ENCODE data around the gene HSPA8. TPM values are rescaled to one million over a fixed set of nuclear protein-coding genes. Genes with fewer than 3 reads are reported as not detected.
A peak's percentile ranks its signal among the peaks of the same experiment; 100 is the strongest.

HSPA8 gene
- total and polyA plus RNA-seq, 2 donors (not counting 1 experiment from before 2014, with no cell fraction given), result 480 to 738 TPM

GRCh38 chr11:123030517-123030916 lies 31.4 kb downstream of the HSPA8 start:
- Mint-ChIP-seq H3K4me3 (no peak overlapping the region), H3K4me1 (no peaks in the 10 kb centered on the region), H3K9me3 (ENCODE audit: insufficient read depth) (no peaks in the 10 kb centered on the region), H3K27ac (no peak overlapping the region), H3K27me3 (peaks cover 8% of the 10 kb centered on the region)
- TF ChIP-seq CTCF (IDR thresholded peaks at IDR 0.05) (no peak), EZH2 (IDR thresholded peaks at IDR 0.05; ENCODE audit: borderline replicate concordance, insufficient read depth, low read depth, low read length, poor library complexity, severe bottlenecking) (no peak)
- H3K27me3 ChIP-seq (replicated peaks in 1 of 4; ENCODE audit: control extremely low read depth in 1 of 4, control insufficient read depth in 3 of 4, insufficient read depth in 4 of 4, low read length in 3 of 4), result no peaks in the 10 kb centered on the region
- intact Hi-C loops (cut with micrococcal nuclease), result no loop called here
- no peak overlapping the region for H3K4me2 ChIP-seq (replicated peaks; ENCODE audit: low read depth, low read length, poor library complexity, severe bottlenecking)
- H3K4me3 ChIP-seq (ENCODE audit: control extremely low read depth in 1 of 5, extremely low read depth in 1 of 5, insufficient read depth in 1 of 5, low read depth in 2 of 5, low read length in 4 of 5), result no peak overlapping the region
- DNase-seq (no peak), ATAC-seq (ENCODE audit: low read depth) (no peak)
- 98% methylated on average over 4 of the region's 4 CpGs for WGBS (ENCODE audit: insufficient coverage)
- H2AFZ ChIP-seq (ENCODE audit: insufficient read depth, low read depth, low read length, poor library complexity, severe bottlenecking), result no peak overlapping the region
- ChIA-PET POLR2A (no interaction called here), CTCF (interaction anchor here (0.8 to 1.6 kb wide), 2 partner anchors 9 to 24 kb away, joined by 3 to 8 read pairs; no protein-coding TSS in a partner anchor)
- no peaks in the 10 kb centered on the region for H4K20me1 ChIP-seq (ENCODE audit: control insufficient read depth, insufficient read depth, low read length, poor library complexity, severe bottlenecking)
- no peaks in the 10 kb centered on the region for H3K36me3 ChIP-seq (replicated peaks in 1 of 2; ENCODE audit: control extremely low read depth in 1 of 2, control insufficient read depth in 1 of 2, extremely low read depth in 1 of 2, insufficient read depth in 2 of 2, low read length in 1 of 2)
- no peaks in the 10 kb centered on the region for H3K4me1 ChIP-seq (ENCODE audit: control insufficient read depth in 2 of 2, insufficient read depth in 2 of 2, low read length in 2 of 2)
- H3K79me2 ChIP-seq (ENCODE audit: control insufficient read depth, insufficient read depth, low read length), result no peaks in the 10 kb centered on the region
- no peak overlapping the region for H3K27ac ChIP-seq (ENCODE audit: low read length in 2 of 2)
- H3K9me3 ChIP-seq (ENCODE audit: control extremely low read depth in 1 of 3, control insufficient read depth in 2 of 3, insufficient read depth in 1 of 3, low read length in 2 of 3), result no peaks in the 10 kb centered on the region
- no peak overlapping the region for H3K9ac ChIP-seq (ENCODE audit: low read length)

- WGBS (ENCODE audit: insufficient coverage), result 0% methylated on average over 1 of the region's 2 CpGs
- CTCF ChIA-PET, result interaction anchor here (0.6 to 7.4 kb wide), 18 partner anchors 9 to 226 kb away, joined by 3 to 128 read pairs (median 4); partner anchors contain the start of gene JHY
- DNase-seq (peak; percentile 58), ATAC-seq (ENCODE audit: low read depth) (peak; percentile 82)
- no peak overlapping the region for H3K4me2 ChIP-seq (replicated peaks; ENCODE audit: low read depth, low read length, poor library complexity, severe bottlenecking)
- no peaks in the 10 kb centered on the region for H3K36me3 ChIP-seq (replicated peaks in 1 of 2; ENCODE audit: control extremely low read depth in 1 of 2, control insufficient read depth in 1 of 2, extremely low read depth in 1 of 2, insufficient read depth in 2 of 2, low read length in 1 of 2)
- no peak overlapping the region for H3K4me3 ChIP-seq (ENCODE audit: control extremely low read depth in 1 of 5, extremely low read depth in 1 of 5, insufficient read depth in 1 of 5, low read depth in 2 of 5, low read length in 4 of 5)
- TF ChIP-seq EZH2 (IDR thresholded peaks at IDR 0.05; ENCODE audit: borderline replicate concordance, insufficient read depth, low read depth, low read length, poor library complexity, severe bottlenecking) (no peak), CTCF (IDR thresholded peaks at IDR 0.05) (peak; percentile 67)
- Mint-ChIP-seq H3K4me1 (peaks cover 7% of the 10 kb centered on the region), H3K9me3 (ENCODE audit: insufficient read depth) (no peaks in the 10 kb centered on the region), H3K27ac (no peak overlapping the region), H3K4me3 (no peak overlapping the region), H3K27me3 (peaks cover 12% of the 10 kb centered on the region)
- peaks cover 0 to 6% (median 2%) of the 10 kb centered on the region in 4 experiments for H3K27me3 ChIP-seq (replicated peaks in 1 of 4; ENCODE audit: control extremely low read depth in 1 of 4, control insufficient read depth in 3 of 4, insufficient read depth in 4 of 4, low read length in 3 of 4)
- no peak overlapping the region for H2AFZ ChIP-seq (ENCODE audit: insufficient read depth, low read depth, low read length, poor library complexity, severe bottlenecking)
- H3K27ac ChIP-seq (ENCODE audit: low read length in 2 of 2), result no peak overlapping the region
- H3K9ac ChIP-seq (ENCODE audit: low read length), result no peak overlapping the region
- peaks cover 0 to 9% of the 10 kb centered on the region in 2 donors for H3K4me1 ChIP-seq (ENCODE audit: control insufficient read depth in 2 of 2, insufficient read depth in 2 of 2, low read length in 2 of 2)
- POLR2A ChIA-PET, result interaction anchor here (0.7 kb wide), 1 partner anchor 62 kb away, joined by 9 read pairs; no protein-coding TSS in a partner anchor
- no peaks in the 10 kb centered on the region for H4K20me1 ChIP-seq (ENCODE audit: control insufficient read depth, insufficient read depth, low read length, poor library complexity, severe bottlenecking)
- no peaks in the 10 kb centered on the region for H3K9me3 ChIP-seq (ENCODE audit: control extremely low read depth in 1 of 3, control insufficient read depth in 2 of 3, insufficient read depth in 1 of 3, low read length in 2 of 3)
- intact Hi-C loops (cut with micrococcal nuclease), result loop anchor here (5.0 kb wide), 1 partner anchor 224 kb away; no protein-coding TSS in a partner anchor
- no peaks in the 10 kb centered on the region for H3K79me2 ChIP-seq (ENCODE audit: control insufficient read depth, insufficient read depth, low read length)
Observed at GRCh38 chr11:123020968-123021367, 41.0 kb downstream of the HSPA8 start.
